HG03460 (cell line): Measurements from ENCODE around the gene SORBS1.
"Not testable (repeated sequence)": the region's sequence is repeated elsewhere in the genome, so short reads cannot be mapped to it uniquely, and the experiment has no call there.

Experiments used
- ATAC-seq: cut with Tn5 transposase; IDR thresholded peaks from one replicate; pipeline ENCODE4 v1.9.1; 2021; ENCODE audit not compliant: unreplicated experiment

SORBS1 gene

DNA sequence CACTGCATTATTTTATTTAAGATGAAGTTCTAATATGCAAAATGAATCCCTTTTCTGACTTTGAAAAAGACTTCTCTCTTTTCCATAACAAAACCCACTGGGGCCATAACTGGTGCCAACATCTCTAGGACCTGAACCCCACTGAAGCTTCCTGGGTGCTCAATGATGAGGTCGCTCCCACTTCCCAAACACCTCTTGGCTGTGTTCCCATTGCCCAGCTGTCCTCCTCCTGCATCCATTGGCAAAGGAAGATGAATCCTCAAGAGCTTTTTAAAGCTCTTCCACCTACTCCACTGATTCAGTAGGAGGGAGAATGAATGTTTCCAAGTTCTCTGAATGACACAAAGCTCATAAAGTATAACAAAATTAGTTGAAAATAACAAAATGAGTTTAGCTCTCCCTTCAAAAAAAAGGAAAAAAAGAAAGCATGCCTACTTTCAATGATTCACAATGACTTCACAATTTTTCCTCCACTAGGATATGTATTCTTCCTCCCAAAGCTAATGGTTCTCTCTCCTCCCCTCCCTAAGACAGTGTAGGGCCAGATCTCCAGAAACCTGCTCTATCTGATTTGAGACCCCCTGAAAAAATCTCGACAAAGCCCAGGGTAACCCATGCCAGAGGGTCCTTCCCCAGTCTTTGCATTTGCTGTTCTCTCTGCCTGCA lies 64.8 kb downstream of the SORBS1 start:
- ATAC-seq = no peak

DNA sequence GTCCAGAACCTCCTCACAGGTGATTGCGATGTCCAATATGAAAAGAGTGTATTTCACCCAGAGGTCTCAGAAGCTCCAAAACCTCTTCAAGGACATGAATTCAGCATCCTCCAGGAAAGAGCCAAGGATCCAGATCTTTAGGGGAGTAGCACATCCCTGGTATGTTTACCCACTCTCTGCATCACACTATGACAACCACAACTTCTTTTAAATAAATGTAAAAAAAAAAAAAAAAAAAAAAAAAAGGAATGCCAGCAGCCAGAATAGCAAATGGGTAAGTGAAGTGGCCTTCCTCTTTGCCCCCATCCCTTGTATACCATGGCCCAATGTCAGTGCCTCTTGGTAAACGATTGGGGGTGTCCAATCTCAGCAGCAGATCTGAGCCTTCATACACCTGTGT lies 67.3 kb downstream of the SORBS1 start:
- ATAC-seq = no peak

DNA sequence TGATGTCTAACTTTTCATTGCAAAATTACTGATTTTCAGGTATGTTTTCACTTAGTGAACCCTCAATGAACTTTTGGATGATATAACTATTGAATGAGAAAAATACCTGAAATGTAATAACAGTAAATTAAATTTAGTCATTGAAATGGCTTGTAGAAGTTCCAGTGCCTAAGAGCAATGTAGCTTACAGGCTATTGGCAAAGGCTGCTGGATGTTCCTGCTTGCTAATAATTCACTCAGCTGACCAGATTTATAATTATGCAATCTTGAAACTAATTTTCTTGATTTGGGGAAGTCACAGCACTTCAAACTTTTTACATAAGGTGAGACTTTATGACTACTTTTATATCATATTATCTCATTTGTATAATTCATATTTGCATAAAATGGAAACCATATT lies 73.2 kb downstream of the SORBS1 start:
- no peak for ATAC-seq

DNA sequence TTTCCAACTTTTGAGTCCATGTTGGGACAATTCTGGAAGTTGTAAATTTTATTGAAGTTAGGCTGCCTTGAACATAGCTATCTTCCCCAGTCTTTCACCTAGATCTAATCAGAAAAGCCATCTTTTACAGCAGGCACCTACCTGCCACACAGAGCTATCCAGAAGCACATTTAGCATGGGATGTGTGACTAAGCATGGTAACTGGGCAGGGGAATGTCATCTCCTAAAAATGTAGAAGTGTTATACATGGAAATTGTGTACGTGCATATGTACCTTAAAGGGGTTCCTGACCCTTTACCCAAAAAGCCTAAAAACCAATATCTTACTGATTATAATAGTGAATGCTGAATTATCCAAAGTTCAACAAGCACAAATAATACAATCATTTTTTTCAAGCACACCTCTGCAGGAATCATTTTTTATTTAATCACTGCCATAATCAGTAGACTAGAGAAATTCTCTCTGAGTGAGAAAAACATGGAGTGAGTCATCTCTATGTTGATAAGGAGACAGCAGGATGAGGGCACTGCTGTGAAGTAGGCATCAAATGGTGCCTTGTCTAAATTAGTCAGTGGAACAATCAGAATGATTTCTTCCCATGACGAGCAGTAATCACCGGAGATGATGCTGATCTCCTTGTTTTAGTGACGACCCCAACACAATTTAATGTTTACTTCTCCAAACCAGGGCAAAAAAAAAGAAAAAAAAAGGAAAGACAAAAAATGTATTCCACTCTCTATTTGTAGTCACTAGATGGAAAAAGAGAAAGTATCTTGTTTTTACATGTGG lies 75.9 kb downstream of the SORBS1 start:
- no peak for ATAC-seq

DNA sequence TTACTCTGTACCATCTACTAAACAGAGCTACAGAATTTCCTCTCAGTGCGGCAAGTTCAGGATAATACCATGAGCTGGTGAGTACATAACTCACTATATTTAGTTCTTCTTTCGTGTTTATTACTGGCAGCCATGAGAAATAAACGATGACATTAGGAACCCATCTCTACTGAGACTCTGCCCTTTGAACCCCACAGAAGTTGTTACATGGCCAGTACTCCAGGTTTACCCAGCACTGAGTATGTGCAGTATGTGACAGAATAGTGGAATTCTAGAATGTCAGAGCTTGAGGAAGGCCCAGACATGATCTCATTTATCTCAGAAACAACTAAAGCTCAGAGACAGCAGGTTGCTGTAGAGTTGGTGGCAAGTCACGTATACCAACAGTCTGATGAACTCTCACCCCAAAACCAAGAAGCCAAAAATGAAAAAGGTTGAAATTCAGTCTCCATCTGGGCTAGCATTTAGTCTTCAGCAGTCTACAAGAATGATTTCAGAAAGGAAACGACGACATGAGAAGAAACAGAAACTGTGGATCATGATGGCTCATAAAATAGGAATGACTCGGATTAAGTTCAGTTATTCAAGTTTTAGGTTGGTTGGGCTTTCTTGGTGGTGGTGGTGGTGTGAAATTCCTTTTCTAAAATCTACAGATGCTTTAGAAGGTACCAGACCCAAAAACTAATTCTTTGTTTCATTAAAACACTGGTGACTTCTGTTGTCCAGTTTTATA lies 78.5 kb downstream of the SORBS1 start:
- ATAC-seq = no peak

DNA sequence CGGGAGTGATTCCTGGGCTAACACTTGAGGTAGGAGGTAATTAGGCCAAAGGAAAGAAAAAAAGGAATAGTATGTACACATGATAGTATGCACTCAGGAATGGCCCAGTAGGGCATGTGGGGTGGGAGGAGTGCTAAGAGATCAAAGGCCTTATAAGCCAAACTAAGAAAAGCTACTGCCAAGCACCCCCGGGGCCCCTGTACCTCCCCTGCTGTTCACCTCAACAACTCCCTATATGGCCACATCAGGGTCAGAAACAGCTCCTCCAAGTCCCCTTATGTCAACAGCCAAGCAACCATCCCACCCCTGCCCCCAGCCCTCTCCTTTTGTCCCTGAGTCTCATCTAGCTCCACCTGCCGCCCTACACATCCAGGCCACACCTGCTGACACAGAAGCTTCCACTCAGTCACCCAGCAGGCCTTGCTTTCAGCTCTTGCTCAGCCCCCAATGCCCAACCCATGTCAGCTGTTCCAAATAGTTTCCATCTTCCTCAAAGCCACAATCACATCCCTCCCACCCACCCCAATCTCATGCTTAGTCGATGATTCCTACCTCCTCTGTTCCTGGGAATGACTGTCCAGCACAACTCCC lies 80.2 kb downstream of the SORBS1 start:
- no peak for ATAC-seq

DNA sequence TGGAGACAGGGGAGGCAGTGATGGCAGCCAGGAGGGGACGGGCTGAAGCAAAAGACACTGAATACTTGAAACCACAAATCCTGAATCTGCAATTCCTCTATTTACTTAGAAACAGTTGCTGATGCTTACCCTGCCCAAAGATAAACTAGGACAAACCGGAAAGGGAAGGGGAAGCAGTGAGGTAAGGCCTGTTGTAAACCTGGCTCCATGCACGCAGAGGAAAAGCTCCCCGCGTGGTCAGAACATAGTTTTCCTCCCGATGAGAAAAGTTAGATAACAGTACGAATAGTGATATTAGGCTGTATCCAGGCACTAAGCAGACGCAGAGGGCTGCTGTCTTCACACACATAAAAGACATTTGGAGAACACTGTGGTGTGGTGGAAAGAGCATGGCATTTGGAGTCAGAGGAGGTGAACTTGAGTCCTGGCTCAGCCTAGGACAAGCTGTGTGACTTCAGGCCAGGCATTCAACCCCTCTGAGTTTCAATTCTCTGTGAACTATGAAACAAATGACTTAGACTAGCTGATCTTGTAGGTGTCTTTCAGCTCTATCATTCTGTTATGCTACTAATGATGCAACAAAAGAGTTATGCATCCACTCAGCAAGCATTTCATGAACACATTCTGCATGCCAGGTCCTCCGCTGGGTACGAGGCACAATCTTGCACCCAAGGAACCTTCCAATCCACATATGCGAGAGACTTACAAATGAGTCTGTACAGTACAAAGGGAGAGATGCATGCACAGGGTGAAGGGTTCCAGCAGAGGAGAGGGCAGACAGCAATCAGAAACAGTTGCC lies 80.9 kb downstream of the SORBS1 start:
- ATAC-seq = no peak

DNA sequence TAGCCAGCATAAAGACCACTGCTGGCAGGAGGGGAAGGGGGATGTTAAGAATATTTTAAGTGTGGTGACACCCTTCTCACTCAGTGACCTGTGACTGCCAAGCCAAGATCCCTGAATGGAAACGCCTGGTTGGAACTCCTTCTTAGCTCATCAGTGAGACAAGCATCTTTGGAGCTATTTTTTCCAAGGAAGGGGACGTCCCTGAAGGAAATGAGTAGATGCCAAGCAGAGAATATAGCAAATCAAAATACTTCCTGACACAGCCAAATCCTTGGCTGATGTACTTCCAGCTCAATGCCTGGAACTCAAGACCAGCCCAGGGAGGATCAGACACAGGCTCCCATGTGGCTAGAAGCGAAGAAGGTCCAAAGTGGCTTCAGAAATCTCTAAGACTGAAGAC lies 82.2 kb downstream of the SORBS1 start:
- ATAC-seq = no peak

DNA sequence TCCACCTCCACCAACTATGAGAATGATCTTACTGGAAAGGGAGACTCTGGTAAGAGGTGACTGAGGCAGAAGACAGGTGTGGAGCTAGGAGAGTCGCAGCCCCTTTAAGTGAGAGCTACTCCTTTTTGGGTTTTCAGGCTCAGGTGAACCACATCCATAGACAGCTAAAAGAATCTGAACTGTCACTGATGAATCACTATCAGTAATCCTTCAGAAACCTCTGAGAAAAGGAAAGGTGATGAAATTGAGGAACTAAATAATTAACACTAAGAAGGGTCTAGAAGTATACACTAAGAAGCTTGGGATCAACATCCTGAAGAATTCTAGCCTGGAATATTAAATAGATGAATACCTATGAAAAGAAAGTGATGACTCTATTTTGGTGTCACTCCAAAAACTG lies 83.0 kb downstream of the SORBS1 start:
- ATAC-seq = no peak

DNA sequence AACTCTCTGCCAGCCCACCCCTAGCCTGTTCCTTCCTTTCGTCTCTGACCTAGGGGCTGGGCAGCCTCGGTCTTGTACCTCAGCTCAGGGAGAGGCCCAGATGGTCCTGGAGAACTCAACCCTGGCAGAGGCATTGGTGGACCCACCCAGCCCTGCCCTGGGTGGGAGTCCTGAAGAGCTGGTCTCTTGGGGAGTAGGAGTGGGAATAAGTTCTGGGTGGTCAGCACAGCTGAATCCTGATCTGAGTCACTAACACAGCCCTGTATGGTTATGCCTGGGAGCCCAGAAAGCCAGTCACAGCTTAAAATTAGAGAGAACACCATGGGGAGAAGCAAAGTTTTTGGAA lies 84.0 kb downstream of the SORBS1 start:
- ATAC-seq = no peak

DNA sequence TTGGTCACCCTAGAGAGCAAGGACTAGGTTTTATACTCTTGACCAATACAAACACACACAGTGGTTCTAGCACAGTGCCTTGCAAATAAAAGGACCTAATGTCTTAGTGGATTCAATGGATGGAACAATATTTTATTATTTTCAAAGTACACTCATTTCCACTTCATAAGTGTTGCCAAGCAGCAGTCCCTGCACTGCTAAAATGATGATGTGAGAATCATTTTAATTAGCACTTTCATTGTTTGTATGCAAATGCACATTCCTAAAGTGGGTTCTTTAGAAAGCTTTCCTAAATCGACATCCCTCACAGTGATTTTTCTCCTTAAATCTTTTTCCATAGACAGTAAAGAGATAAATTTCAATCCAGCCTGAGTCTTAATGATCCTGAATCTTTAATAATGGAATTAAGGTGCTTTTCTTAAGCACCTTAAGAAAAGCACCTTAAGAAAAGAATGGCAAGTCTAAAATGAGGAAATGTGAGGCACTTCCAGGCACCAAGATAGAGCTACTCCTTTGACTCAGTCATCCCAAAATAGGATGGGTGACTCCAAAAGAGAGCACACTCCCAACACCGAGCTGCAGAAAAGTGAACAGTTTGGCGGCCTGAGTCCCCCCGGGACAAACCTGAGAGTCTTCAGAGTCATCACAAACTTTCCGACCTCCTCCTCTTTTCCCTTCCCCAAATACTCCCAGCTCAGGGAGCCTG lies 84.5 kb downstream of the SORBS1 start:
- no peak for ATAC-seq

DNA sequence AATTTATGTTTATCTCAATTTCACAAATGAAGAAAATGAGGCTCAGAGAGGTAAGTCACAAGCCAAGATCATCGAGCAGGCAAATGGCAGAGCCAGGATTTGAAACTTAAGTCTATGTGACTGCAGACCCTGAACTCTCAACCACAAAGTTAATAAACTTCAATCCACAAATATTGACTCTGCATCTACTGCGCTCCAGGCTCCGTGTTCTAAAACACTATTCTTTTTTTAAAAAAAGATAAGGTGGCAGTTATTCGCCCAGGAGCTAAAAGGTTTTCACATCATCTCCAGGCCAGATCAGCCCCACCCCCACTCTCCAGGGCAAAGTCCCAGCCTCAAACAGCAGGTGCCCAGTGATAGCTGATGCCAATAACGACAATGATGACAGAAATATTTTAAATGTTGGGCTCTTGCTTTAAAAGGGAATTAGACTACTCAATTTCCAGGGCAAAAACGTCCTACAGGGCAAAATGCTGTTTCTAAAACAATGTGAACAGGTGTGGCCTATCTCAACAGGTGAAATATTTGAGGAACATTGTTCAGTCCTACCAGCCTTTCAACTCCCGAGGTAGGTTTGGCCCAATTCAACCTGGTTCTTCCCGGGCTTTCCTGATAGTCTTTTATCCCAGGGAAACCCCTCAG lies 85.2 kb downstream of the SORBS1 start:
- ATAC-seq = no peak

DNA sequence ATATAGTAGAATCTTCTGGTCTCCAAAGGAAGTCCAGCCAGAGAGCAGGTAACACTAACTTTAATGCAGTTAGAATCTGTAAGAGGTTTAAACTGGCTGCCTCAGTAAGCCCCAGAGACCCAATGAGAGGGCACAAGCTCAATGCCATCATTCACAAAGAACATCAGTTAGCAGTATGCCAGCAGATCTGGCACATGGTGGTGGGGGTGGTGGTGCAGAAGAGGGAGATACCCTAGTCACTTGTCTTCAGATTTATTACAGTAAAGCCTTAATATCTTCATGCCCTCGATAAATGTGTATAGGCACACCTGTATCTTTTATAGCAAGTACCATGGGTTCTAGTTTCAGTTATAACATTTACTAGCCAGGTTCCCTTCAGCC lies 86.2 kb downstream of the SORBS1 start:
- ATAC-seq = no peak

DNA sequence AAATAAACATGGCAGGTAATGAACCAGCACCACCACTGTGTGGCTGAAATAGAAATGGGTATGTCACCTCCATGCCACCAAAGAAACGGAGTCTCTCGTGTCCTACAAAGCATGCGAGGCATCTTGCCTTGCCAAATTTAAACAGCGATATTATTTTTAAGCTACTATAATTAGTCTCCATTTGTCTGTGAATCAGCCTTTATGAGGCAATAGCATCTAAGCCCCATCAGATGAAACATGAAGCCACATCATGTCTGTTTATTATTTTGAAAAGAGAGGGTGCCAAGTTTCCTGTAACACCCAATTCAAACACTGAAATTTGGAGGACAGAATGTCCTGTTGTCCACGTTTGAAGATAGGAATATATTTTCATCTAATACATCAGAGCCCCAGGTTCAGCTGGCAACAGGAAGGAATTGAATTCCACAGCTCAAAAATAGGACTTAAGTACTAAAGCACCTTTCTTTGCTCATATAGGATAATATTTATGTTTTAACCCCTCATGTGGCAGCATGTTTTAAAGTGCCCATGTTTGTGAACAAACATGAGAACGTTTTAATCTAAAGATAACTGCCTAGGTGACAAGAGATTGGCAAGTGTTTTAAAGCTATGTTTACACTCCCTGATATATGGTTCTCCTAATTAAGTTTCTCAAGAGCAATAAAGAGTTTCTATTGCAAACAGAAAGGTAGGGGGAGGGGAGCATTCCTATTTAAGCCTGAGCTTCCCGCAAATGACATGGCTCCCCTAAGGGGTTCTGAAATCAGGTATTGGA lies 86.8 kb downstream of the SORBS1 start:
- ATAC-seq = no peak

DNA sequence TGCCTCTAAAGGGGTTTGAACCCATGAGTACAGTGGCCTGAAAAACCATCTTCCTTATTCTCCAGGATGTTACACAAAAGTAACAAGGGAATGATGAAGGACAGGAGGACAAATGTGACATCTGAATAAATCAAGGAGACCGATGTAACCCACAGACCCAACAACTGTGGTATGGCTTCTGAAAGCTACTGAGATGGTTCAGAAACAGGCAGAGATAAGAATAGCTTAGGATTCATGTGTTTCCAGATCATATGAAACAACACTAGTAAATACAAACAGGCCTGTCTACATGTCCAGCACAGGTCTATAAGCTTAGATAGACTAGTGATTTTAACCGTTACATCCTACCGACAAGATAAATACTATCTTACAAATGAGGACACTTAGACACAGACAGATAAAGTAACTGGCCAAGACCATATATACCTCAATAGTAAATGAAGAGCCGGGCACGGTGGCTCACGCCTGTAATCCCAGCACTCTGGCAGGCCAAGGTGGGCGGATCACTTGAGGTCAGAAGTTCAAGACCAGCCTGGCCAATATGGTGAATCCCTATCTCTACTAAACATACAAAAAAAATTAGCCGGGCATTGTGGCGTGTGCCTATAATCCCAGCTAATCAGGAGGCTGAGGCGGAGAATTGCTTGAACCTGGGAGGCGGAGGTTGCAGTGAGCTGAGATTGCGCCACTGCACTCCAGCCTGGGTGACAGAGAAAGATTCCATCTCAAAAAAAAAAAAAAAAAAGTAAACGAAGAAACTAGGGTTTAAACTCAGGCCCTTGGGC lies 88.7 kb downstream of the SORBS1 start:
- ATAC-seq = no peak

DNA sequence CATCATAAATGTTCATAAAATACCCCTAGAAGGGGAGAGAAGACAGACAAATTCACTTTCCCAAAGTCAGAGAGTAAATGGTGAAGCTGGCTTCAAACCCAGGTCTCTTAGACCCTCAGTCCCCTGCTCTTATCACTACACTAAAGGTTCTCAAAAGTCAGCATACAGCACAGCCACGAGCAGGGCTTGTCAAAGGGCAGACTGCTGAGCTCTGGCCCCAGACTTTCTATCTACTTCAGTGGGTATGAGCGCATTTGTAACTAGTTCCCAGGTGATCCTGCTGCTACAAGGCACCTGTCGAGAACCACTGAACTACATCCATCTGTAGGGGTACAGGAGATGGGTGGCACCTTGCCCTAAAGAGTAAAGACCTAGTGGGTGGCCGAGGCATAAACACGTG lies 91.5 kb downstream of the SORBS1 start:
- no peak for ATAC-seq

DNA sequence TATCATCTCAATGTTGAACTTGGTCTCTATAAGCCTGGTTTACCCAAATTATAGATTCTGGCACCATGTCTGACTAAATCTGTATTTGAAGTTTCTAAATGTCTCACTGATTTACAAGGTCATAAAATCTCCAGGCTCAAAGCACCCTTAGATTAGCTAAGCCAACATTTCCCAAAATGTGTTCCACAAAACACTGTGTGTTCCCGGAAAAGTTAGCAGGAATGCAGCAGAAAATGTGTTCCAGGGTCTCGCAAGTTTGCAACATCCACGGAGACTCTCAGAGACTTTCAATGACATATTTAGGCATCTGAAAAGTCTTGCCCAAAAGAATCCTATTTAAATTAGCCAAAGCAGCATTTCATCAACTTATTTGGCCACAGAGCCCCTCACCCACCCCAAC lies 91.9 kb downstream of the SORBS1 start:
- no peak for ATAC-seq

DNA sequence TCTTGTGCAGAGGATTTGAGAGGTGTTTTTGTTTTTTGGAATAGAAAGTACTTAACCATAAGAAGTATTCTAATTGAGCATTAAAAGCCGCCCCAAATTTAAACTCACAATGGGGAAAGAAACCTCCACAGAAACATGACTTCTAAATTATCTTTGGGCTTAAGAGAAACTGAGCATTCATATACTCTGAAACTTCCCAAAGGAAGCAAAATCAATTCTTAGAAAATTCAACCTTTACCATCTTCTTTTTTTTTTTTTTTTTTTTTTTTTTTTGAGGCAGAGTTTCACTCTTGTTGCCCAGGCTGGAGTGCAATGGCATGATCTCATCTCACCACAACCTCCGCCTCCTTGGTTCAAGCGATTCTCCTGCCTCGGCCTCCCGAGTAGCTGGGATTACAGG lies 93.5 kb downstream of the SORBS1 start:
- not testable (repeated sequence) for ATAC-seq
